Measurements from ENCODE around the gene PHF13.

DNA sequence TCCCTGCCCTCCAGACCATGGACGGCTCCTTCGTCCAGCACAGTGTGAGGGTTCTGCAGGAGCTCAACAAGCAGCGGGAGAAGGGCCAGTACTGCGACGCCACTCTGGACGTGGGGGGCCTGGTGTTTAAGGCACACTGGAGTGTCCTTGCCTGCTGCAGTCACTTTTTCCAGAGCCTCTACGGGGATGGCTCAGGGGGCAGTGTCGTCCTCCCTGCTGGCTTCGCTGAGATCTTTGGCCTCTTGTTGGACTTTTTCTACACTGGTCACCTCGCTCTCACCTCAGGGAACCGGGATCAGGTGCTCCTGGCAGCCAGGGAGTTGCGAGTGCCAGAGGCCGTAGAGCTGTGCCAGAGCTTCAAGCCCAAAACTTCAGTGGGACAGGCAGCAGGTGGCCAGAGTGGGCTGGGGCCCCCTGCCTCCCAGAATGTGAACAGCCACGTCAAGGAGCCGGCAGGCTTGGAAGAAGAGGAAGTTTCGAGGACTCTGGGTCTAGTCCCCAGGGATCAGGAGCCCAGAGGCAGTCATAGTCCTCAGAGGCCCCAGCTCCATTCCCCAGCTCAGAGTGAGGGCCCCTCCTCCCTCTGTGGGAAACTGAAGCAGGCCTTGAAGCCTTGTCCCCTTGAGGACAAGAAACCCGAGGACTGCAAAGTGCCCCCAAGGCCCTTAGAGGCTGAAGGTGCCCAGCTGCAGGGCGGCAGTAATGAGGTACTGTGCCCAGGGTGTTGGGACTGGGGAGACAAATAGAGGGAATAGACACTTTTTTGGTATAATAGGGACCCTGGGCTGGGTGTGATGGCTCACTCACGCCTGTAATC lies 32.7 kb upstream of the PHF13 start:
- TF ChIP-seq, protein P1, sequence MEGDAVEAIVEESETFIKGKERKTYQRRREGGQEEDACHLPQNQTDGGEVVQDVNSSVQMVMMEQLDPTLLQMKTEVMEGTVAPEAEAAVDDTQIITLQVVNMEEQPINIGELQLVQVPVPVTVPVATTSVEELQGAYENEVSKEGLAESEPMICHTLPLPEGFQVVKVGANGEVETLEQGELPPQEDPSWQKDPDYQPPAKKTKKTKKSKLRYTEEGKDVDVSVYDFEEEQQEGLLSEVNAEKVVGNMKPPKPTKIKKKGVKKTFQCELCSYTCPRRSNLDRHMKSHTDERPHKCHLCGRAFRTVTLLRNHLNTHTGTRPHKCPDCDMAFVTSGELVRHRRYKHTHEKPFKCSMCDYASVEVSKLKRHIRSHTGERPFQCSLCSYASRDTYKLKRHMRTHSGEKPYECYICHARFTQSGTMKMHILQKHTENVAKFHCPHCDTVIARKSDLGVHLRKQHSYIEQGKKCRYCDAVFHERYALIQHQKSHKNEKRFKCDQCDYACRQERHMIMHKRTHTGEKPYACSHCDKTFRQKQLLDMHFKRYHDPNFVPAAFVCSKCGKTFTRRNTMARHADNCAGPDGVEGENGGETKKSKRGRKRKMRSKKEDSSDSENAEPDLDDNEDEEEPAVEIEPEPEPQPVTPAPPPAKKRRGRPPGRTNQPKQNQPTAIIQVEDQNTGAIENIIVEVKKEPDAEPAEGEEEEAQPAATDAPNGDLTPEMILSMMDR (IDR thresholded peaks at IDR 0.05; ENCODE audit: low read depth, low read length) = peak; percentile 59
- TF ChIP-seq POLR2A (IDR thresholded peaks at IDR 0.05; ENCODE audit: extremely low read depth, insufficient read length) = no peak
- TF ChIP-seq, protein P2, sequence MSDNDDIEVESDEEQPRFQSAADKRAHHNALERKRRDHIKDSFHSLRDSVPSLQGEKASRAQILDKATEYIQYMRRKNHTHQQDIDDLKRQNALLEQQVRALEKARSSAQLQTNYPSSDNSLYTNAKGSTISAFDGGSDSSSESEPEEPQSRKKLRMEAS (IDR thresholded peaks at IDR 0.05; ENCODE audit: low read depth, low read length) = peak; percentile 30; the same call in 1 of the 2 replicates
